GM23338 (cell line): Measurements from ENCODE around the gene AGO4. TPM values are rescaled to one million over a fixed set of nuclear protein-coding genes. Genes with fewer than 3 reads are reported as not detected.

Experiments used
- ATAC-seq: fragments of 200-7000 bp; cut with Tn5 transposase; 3 replicates; pipeline ENCODE4 v1.9.1; 2020
- DNase-seq: peaks from one replicate; pipeline ENCODE4 v3.0.0-alpha.2; 2015; ENCODE audit warnings: low spot score
- H2AFZ ChIP-seq: fragments of 200-600 bp; sonication (generic); 2 replicates; pipeline ENCODE4 v1.8.0; 2016; ENCODE audit warnings: antibody characterized with exemption, mild to moderate bottlenecking, moderate library complexity
- H3F3A ChIP-seq: fragments of 200-600 bp; sonication (generic); replicated peaks from 2 replicates; pipeline ENCODE4 v1.8.0; 2017; ENCODE audit warnings: antibody characterized with exemption, mixed run types, low read depth
- H3K27ac ChIP-seq: fragments of 200-600 bp; sonication (generic); 2 replicates; pipeline ENCODE4 v1.6.1; 2016; ENCODE audit warnings: low read depth
- H3K27me3 ChIP-seq: fragments of 200-600 bp; sonication (generic); 2 replicates; pipeline ENCODE4 v1.8.0; 2016; ENCODE audit warnings: mild to moderate bottlenecking, mixed run types, moderate library complexity; ENCODE audit not compliant: insufficient read depth
- H3K36me3 ChIP-seq: fragments of 200-600 bp; sonication (generic); 2 replicates; pipeline ENCODE4 v1.8.0; 2016; ENCODE audit warnings: mild to moderate bottlenecking; ENCODE audit not compliant: insufficient read depth
- H3K4me1 ChIP-seq: fragments of 200-600 bp; sonication (generic); 2 replicates; pipeline ENCODE4 v1.8.0; 2016; ENCODE audit warnings: mild to moderate bottlenecking, moderate library complexity; ENCODE audit not compliant: insufficient read depth
- H3K4me2 ChIP-seq: fragments of 200-600 bp; sonication (generic); 2 replicates; pipeline ENCODE4 v1.7.1; 2017; ENCODE audit warnings: mixed run types
- H3K4me3 ChIP-seq: fragments of 200-600 bp; sonication (generic); 2 replicates; pipeline ENCODE4 v1.6.1; 2016; ENCODE audit warnings: mixed run types
- H3K79me2 ChIP-seq: fragments of 200-600 bp; sonication (generic); replicated peaks from 2 replicates; pipeline ENCODE4 v1.8.0; 2017; ENCODE audit warnings: mild to moderate bottlenecking; ENCODE audit not compliant: insufficient read depth
- H3K9me2 ChIP-seq: fragments of 200-600 bp; sonication (generic); 2 replicates; pipeline ENCODE4 v1.8.0; 2017; ENCODE audit not compliant: insufficient read depth
- H4K20me1 ChIP-seq: fragments of 200-600 bp; sonication (generic); replicated peaks from 2 replicates; pipeline ENCODE4 v1.8.0; 2017; ENCODE audit warnings: mild to moderate bottlenecking; ENCODE audit not compliant: insufficient read depth
- H3K27ac Mint-ChIP-seq: 2 replicates; pipeline ENCODE4 v1.8.0; 2020; ENCODE audit warnings: inconsistent platforms, mild to moderate bottlenecking, moderate library complexity, mixed read lengths
- H3K27me3 Mint-ChIP-seq: 3 replicates; pipeline ENCODE4 v1.8.0; 2022; ENCODE audit warnings: low read depth, mild to moderate bottlenecking, moderate library complexity, mixed read lengths, inconsistent platforms; ENCODE audit not compliant: insufficient read depth, poor library complexity
- H3K36me3 Mint-ChIP-seq: 3 replicates; pipeline ENCODE4 v1.8.0; 2021; ENCODE audit warnings: low read depth, mild to moderate bottlenecking, inconsistent platforms, moderate library complexity, mixed read lengths
- H3K4me1 Mint-ChIP-seq: 3 replicates; pipeline ENCODE4 v1.8.0; 2020; ENCODE audit warnings: mild to moderate bottlenecking, inconsistent platforms, mixed read lengths
- H3K4me3 Mint-ChIP-seq: 3 replicates; pipeline ENCODE4 v1.8.0; 2021; ENCODE audit warnings: moderate library complexity, mild to moderate bottlenecking, inconsistent platforms, mixed read lengths
- H3K9me3 Mint-ChIP-seq: 3 replicates; pipeline ENCODE4 v1.8.0; 2020; ENCODE audit warnings: moderate library complexity, mild to moderate bottlenecking, inconsistent platforms, mixed read lengths
- CREB1 ChIP-seq: fragments of 250-450 bp; sonication (Bioruptor Pico); IDR thresholded peaks from 2 replicates; pipeline ENCODE4 v1.5.0; 2020; ENCODE audit warnings: low read depth, mild to moderate bottlenecking, moderate library complexity
- CTCF ChIP-seq, 2 experiments: fragments of 200-600 bp in 1 of 2; sonication (generic) in 1 of 2; conservative IDR thresholded peaks; 2 replicates each; pipeline versions ENCODE4 v1.5.1 to v1.6.1; 2016 to 2017; ENCODE audit warnings: antibody characterized with exemption in 2 of 2, low read depth in 2 of 2, mild to moderate bottlenecking in 2 of 2, moderate library complexity in 1 of 2
- ETS1 ChIP-seq: IDR thresholded peaks from 2 replicates; pipeline ENCODE4 v1.6.1; 2016; ENCODE audit warnings: antibody characterized with exemption
- EZH2 ChIP-seq: fragments of 200-600 bp; sonication (generic); IDR thresholded peaks from one replicate; pipeline ENCODE4 v1.8.0; 2017; ENCODE audit warnings: antibody characterized with exemption, mild to moderate bottlenecking, low read depth; ENCODE audit not compliant: unreplicated experiment
- EZH2phosphoT487 ChIP-seq: fragments of 200-600 bp; sonication (generic); IDR thresholded peaks from one replicate; pipeline ENCODE4 v1.8.1; 2018; ENCODE audit warnings: antibody characterized with exemption; ENCODE audit not compliant: unreplicated experiment
- JUNB ChIP-seq: IDR thresholded peaks from one replicate; pipeline ENCODE4 v1.6.1; 2016; ENCODE audit warnings: antibody characterized with exemption; ENCODE audit not compliant: unreplicated experiment
- NANOG ChIP-seq: IDR thresholded peaks from 2 replicates; pipeline ENCODE4 v1.6.1; 2016; ENCODE audit warnings: antibody characterized with exemption, borderline replicate concordance
- POLR2AphosphoS5 ChIP-seq: IDR thresholded peaks from 2 replicates; pipeline ENCODE4 v1.6.1; 2016; ENCODE audit warnings: antibody characterized with exemption, low read depth
- REST ChIP-seq: IDR thresholded peaks from one replicate; pipeline ENCODE4 v1.6.1; 2018; ENCODE audit warnings: antibody characterized with exemption; ENCODE audit not compliant: unreplicated experiment
- STAT1 ChIP-seq: IDR thresholded peaks from one replicate; pipeline ENCODE4 v1.6.1; 2016; ENCODE audit warnings: antibody characterized with exemption; ENCODE audit not compliant: unreplicated experiment
- ZNF114 ChIP-seq: fragments of 250-450 bp; sonication (Bioruptor Pico); IDR thresholded peaks from 2 replicates; pipeline ENCODE4 v1.5.0; 2020; ENCODE audit warnings: mild to moderate bottlenecking, moderate library complexity
- ZNF331 ChIP-seq: fragments of 250-450 bp; sonication (Bioruptor Pico); IDR thresholded peaks from 2 replicates; pipeline ENCODE4 v1.5.0; 2020; ENCODE audit warnings: low read depth, mild to moderate bottlenecking, moderate library complexity
- ZNF462 ChIP-seq: fragments of 250-450 bp; sonication (Bioruptor Pico); IDR thresholded peaks from 2 replicates; pipeline ENCODE4 v1.5.0; 2020; ENCODE audit warnings: mild to moderate bottlenecking, moderate library complexity
- polyA plus RNA-seq: library from polyadenylated mRNA; unstranded; fragments of >200 nt; fragmentation: Nextera tagmentation; extraction: Ambion mirVana; gene quantifications from 2 replicates; pipeline ENCODE4 v1.2.1, GENCODE V29; 2016
- total RNA-seq: library from RNA; depleted of rRNA; stranded (reverse); fragments of >200 nt; shearing (Covaris generic); gene quantifications from 2 replicates; pipeline ENCODE4 v1.2.3, GENCODE V29; 2014

The AGO4 gene
- total and polyA plus RNA-seq, 2 experiments from 2014 or later, result 1.7 to 9.7 TPM

GRCh38 chr1:35836734-35837133 is 28.9 kb downstream of the AGO4 start:
- Histone ChIP-seq H3K4me1 (no peaks in the 10 kb centered on the region), H4K20me1 (no peaks in the 10 kb centered on the region; the same call in 1 of the 2 replicates), H3F3A (no peaks in the 10 kb centered on the region), H3K79me2 (no peaks in the 10 kb centered on the region), H3K4me2 (no peak overlapping the region), H3K36me3 (peaks cover 5% of the 10 kb centered on the region; the same call in 1 of the 2 replicates), H2AFZ (no peak overlapping the region), H3K9me2 (no peaks in the 10 kb centered on the region), H3K4me3 (no peak overlapping the region), H3K27me3 (no peaks in the 10 kb centered on the region), H3K27ac (no peak overlapping the region)
- ATAC-seq (no peak), DNase-seq (no peak)
- H3K27ac Mint-ChIP-seq, result no peak overlapping the region
- peaks cover 2% of the 10 kb centered on the region for H3K27me3 Mint-ChIP-seq
- H3K9me3 Mint-ChIP-seq, result no peaks in the 10 kb centered on the region; the same call in 2 of the 3 replicates
- no peak overlapping the region for H3K4me3 Mint-ChIP-seq
- no peaks in the 10 kb centered on the region for H3K4me1 Mint-ChIP-seq
- peaks cover 27% of the 10 kb centered on the region for H3K36me3 Mint-ChIP-seq
- TF ChIP-seq ETS1 (no peak), JUNB (no peak), CREB1 (no peak), NANOG (no peak), POLR2AphosphoS5 (no peak), REST (no peak), ZNF462 (no peak), EZH2 (no peak), STAT1 (no peak), CTCF (conservative IDR thresholded peaks at IDR 0.05; ENCODE audit: low read depth in 2 of 2) (no peak), ZNF331 (CRISPR knock-in tag) (no peak), ZNF114 (CRISPR knock-in tag) (no peak), EZH2phosphoT487 (no peak)
